Right atrium auricular region (tissue), 2 donors: Measurements from ENCODE around the gene ZNF346. TPM values are rescaled to one million over a fixed set of nuclear protein-coding genes. Genes with fewer than 3 reads are reported as not detected.

Source experiments
- DNase-seq: peaks from one replicate; pipeline ENCODE4 v3.0.0-alpha.2; 2019; ENCODE audit warnings: low spot score
- H3K27ac ChIP-seq, 2 donors: fragments of 200-600 bp; sonication (generic); 1 replicate in 1 of 2; 2 replicates in 1 of 2; pipeline ENCODE4 v1.5.1; 2016 to 2019
- H3K27me3 ChIP-seq, 2 donors: fragments of 200-600 bp; sonication (generic); one replicate each; pipeline versions ENCODE4 v1.5.1 to v1.6.0; 2017 to 2019
- H3K36me3 ChIP-seq: fragments of 200-600 bp; sonication (generic); one replicate; pipeline ENCODE4 v1.5.1; 2016
- H3K4me1 ChIP-seq, 2 donors: fragments of 200-600 bp; sonication (generic); one replicate each; pipeline versions ENCODE4 v1.5.1 to v1.6.0; 2017 to 2019
- H3K4me3 ChIP-seq, 2 donors: fragments of 200-600 bp; sonication (generic); 1 replicate in 1 of 2; 2 replicates in 1 of 2; pipeline ENCODE4 v1.5.1; 2017 to 2019; ENCODE audit warnings: mild to moderate bottlenecking in 1 of 2, moderate library complexity in 1 of 2
- H3K9me3 ChIP-seq, 2 donors: fragments of 200-600 bp; sonication (generic); one replicate each; pipeline ENCODE4 v1.5.1; 2019
- CTCF ChIP-seq, 2 donors: fragments of 200-600 bp; sonication (generic); IDR thresholded peaks; one replicate each; pipeline ENCODE4 v1.5.1; 2019; ENCODE audit warnings: antibody characterized with exemption in 2 of 2
- total RNA-seq, 2 donors: library from RNA; depleted of rRNA; stranded (reverse); fragments of >200 nt; gene quantifications; one replicate each; pipeline ENCODE4 v1.1.0, GENCODE V29; 2016

Gene ZNF346
- total RNA-seq, 2 donors from 2014 or later = 8.5 TPM

GRCh38 chr5:177036443-177036842 is 13.9 kb downstream of the ZNF346 start:
- Histone ChIP-seq H3K4me1 (peaks cover 0 to 4% of the 10 kb centered on the region in 2 donors), H3K36me3 (peaks cover 10% of the 10 kb centered on the region), H3K27me3 (no peaks in the 10 kb centered on the region), H3K9me3 (no peaks in the 10 kb centered on the region), H3K4me3 (no peak overlapping the region), H3K27ac (no peak overlapping the region)
- TF ChIP-seq CTCF (IDR thresholded peaks at IDR 0.05) = no peak
- DNase-seq = no peak

- TF ChIP-seq CTCF (IDR thresholded peaks at IDR 0.05) = no peak
- no peak for DNase-seq
- H3K4me1 ChIP-seq = peaks cover 0 to 4% of the 10 kb centered on the region in 2 donors
- H3K36me3 ChIP-seq = peaks cover 15% of the 10 kb centered on the region
- H3K4me3 ChIP-seq = no peak overlapping the region
- H3K9me3 ChIP-seq = no peaks in the 10 kb centered on the region
- H3K27ac ChIP-seq = no peak overlapping the region
- no peaks in the 10 kb centered on the region for H3K27me3 ChIP-seq
Measured at GRCh38 chr5:177036921-177037320, 14.4 kb downstream of the ZNF346 start.

- Histone ChIP-seq H3K9me3 (no peaks in the 10 kb centered on the region), H3K4me3 (no peak overlapping the region), H3K4me1 (peaks cover 0 to 2% of the 10 kb centered on the region in 2 donors), H3K36me3 (peaks cover 28% of the 10 kb centered on the region), H3K27me3 (no peaks in the 10 kb centered on the region), H3K27ac (no peak overlapping the region)
- DNase-seq = no peak
- TF ChIP-seq CTCF (IDR thresholded peaks at IDR 0.05) = no peak
Measured at GRCh38 chr5:177040814-177041420, 18.4 kb downstream of the ZNF346 start.

GRCh38 chr5:177041936-177042335 is 19.4 kb downstream of the ZNF346 start:
- peaks cover 28% of the 10 kb centered on the region for H3K36me3 ChIP-seq

GRCh38 chr5:177043114-177043513 is 20.6 kb downstream of the ZNF346 start:
- no peak for TF ChIP-seq CTCF (IDR thresholded peaks at IDR 0.05)
- H3K27ac ChIP-seq = no peak overlapping the region

More at GRCh38 chr5:177041936-177042335, 19.4 kb downstream of the ZNF346 start:
- no peaks in the 10 kb centered on the region for H3K4me1 ChIP-seq
- no peak overlapping the region for H3K4me3 ChIP-seq
- no peak for TF ChIP-seq CTCF (IDR thresholded peaks at IDR 0.05)
- no peaks in the 10 kb centered on the region for H3K27me3 ChIP-seq
- H3K9me3 ChIP-seq = no peaks in the 10 kb centered on the region
- no peak overlapping the region for H3K27ac ChIP-seq
- no peak for DNase-seq

GRCh38 chr5:177043958-177044357 is 21.5 kb downstream of the ZNF346 start:
- TF ChIP-seq CTCF (IDR thresholded peaks at IDR 0.05) = no peak
- H3K4me3 ChIP-seq = no peak overlapping the region
- no peaks in the 10 kb centered on the region for H3K9me3 ChIP-seq
- no peak for DNase-seq
- H3K27me3 ChIP-seq = no peaks in the 10 kb centered on the region
- H3K4me1 ChIP-seq = no peaks in the 10 kb centered on the region
- peaks cover 40% of the 10 kb centered on the region for H3K36me3 ChIP-seq
- H3K27ac ChIP-seq = no peak overlapping the region

More at GRCh38 chr5:177043114-177043513, 20.6 kb downstream of the ZNF346 start:
- no peaks in the 10 kb centered on the region for H3K4me1 ChIP-seq
- H3K4me3 ChIP-seq = no peak overlapping the region
- H3K27me3 ChIP-seq = no peaks in the 10 kb centered on the region
- H3K9me3 ChIP-seq = no peaks in the 10 kb centered on the region
- DNase-seq = no peak
- H3K36me3 ChIP-seq = peaks cover 32% of the 10 kb centered on the region
